ENCODE results near the gene HOPX. TPM values are rescaled to one million over a fixed set of nuclear protein-coding genes. Genes with fewer than 3 reads are reported as not detected.

Gene HOPX
- total RNA-seq, 6 donors from 2014 or later: 235 to 1,594 (median 506) TPM

DNA sequence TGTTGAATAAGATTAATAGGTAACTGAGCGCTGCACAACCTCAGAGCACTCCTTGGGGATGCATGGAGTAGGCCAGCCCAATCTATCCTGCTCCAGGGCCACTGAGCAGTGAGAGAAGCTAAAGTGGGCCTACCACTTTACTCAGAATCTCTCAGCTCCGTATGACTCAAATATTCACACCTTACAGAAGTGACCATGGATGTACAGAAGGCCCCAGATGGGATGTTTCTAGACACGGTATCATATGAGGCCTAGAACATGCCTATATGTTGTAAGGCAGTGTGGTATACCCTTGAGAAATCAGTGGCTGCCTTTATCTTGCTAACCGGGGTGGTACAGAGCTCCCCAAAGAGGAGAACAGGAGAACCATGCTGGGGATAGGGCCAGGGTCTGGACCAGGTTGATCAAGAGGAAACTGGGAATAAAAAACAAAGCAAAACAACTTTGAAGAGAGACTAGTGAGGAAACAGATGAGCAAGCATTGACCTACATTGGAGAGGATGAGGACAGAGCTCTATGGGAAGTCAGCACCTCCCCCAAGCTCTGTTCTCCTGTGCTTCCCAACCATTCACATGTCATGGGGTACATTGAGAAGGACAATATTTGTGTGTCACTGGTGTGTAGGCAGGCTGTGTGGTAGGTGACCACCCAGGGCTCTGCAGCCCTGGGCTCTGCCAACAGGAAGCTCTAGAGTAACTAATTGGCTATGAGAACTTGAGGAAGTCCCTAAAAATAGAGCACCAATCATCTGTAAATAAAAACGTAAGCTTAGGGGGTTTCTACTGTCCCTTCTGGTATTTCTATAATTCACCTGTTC is 31.4 kb downstream of the HOPX start:
- H3K9me3 ChIP-seq: peaks cover 0 to 13% (median 0%) of the 10 kb centered on the region in 4 donors
- H3K36me3 ChIP-seq: peaks cover 0 to 20% (median 8%) of the 10 kb centered on the region in 4 donors
- H3K27me3 ChIP-seq: no peaks in the 10 kb centered on the region
- WGBS, 2 donors: 76 to 81% methylated on average over 4 to 5 of the region's 5 CpGs
- peaks cover 8 to 10% (median 10%) of the 10 kb centered on the region in 4 donors for H3K4me1 ChIP-seq
- peak overlapping the region in 1 of 4 donors; percentile 34 for H3K27ac ChIP-seq
- DNase-seq (no peak), ATAC-seq (ENCODE audit: low FRiP score in 2 of 2) (no peak)
- no peak overlapping the region for H3K4me3 ChIP-seq
- TF ChIP-seq CTCF (IDR thresholded peaks at IDR 0.05) (no peak), EP300 (IDR thresholded peaks at IDR 0.05) (no peak), POLR2A (IDR thresholded peaks at IDR 0.05) (no peak), POLR2AphosphoS5 (IDR thresholded peaks at IDR 0.05) (no peak)

DNA sequence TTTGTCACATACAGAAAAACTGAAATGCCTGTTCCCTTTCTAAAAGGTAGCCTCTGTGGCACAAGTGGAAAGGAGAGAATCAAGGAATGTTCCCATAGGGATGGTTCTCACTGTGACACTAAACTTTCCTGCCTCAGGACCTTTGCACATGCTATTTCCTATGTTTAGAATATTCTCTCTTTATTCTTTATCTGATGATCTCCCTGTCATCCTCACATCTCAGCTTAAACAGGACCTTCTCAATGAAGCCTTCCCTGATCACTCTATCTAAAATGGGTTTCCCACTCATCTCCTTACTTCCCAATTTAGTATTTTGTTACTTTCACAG is 32.3 kb downstream of the HOPX start:
- Histone ChIP-seq H3K27ac (no peak overlapping the region), H3K36me3 (peaks cover 0 to 20% (median 8%) of the 10 kb centered on the region in 4 donors), H3K27me3 (no peaks in the 10 kb centered on the region), H3K9me3 (peaks cover 0 to 13% (median 0%) of the 10 kb centered on the region in 4 donors), H3K4me3 (no peak overlapping the region), H3K4me1 (peaks cover 0 to 5% (median 4%) of the 10 kb centered on the region in 4 donors)
- TF ChIP-seq EP300 (IDR thresholded peaks at IDR 0.05) (no peak), CTCF (IDR thresholded peaks at IDR 0.05) (no peak), POLR2A (IDR thresholded peaks at IDR 0.05) (no peak), POLR2AphosphoS5 (IDR thresholded peaks at IDR 0.05) (no peak)
- DNase-seq (no peak), ATAC-seq (ENCODE audit: low FRiP score in 2 of 2) (no peak)

DNA sequence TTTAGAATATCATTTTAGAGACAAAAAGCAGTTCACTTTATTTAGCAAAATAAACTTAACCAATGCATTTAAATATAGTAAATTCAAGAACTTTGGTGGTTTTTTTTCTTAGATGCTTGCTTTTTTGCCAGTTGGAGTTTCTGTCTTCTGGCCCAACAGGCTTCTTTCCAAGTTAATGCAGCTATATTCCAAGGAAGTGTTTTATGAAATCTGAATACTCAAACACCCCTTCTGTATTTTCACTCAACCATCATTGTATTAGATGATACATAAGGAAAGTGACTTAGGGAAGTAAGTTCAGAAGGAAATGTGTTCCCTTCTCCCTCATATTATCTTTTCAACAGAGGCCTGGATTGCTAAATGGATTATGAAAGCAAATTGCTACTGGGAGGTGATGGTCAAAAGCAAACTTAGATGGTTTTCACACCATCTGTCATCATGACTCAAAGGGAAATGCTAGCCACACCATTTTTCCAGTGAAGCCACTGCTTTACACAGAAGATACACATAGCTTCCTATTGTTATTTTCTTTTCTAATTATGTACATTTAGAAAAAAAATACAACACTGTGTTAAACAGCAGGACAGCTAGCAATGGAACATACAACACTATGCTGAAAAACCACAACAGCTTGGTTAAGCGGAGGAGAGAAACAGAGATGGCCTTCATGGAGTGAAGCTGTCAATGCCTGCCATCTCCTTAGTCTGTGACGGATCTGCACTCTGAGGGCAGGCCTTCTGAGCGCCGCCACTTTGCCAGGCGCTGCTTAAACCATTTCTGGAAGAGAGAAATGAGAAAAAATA is 32.9 kb downstream of the HOPX start:
- H3K9me3 ChIP-seq: peaks cover 0 to 13% (median 0%) of the 10 kb centered on the region in 4 donors
- 90 to 91% methylated on average over 5 of the region's 5 CpGs for WGBS, 2 donors
- H3K36me3 ChIP-seq: peaks cover 0 to 20% (median 8%) of the 10 kb centered on the region in 4 donors
- ATAC-seq (ENCODE audit: low FRiP score in 2 of 2): no peak
- TF ChIP-seq EP300 (IDR thresholded peaks at IDR 0.05) (no peak), POLR2AphosphoS5 (IDR thresholded peaks at IDR 0.05) (no peak), POLR2A (IDR thresholded peaks at IDR 0.05) (no peak), CTCF (IDR thresholded peaks at IDR 0.05) (no peak)
- peak in 1 of 2 donors; percentile 25 for DNase-seq
- H3K27me3 ChIP-seq: no peaks in the 10 kb centered on the region
- no peaks in the 10 kb centered on the region for H3K4me1 ChIP-seq
- H3K27ac ChIP-seq: no peak overlapping the region
- H3K4me3 ChIP-seq: no peak overlapping the region

- Histone ChIP-seq H3K4me1 (no peaks in the 10 kb centered on the region), H3K36me3 (peaks cover 0 to 20% (median 8%) of the 10 kb centered on the region in 4 donors), H3K27me3 (no peaks in the 10 kb centered on the region), H3K4me3 (no peak overlapping the region), H3K9me3 (peaks cover 0 to 13% (median 0%) of the 10 kb centered on the region in 4 donors), H3K27ac (no peak overlapping the region)
- ATAC-seq (ENCODE audit: low FRiP score in 2 of 2) (no peak), DNase-seq (no peak)
- WGBS, 2 donors: 87 to 100% methylated on average over 1 of the region's 1 CpG
- TF ChIP-seq EP300 (IDR thresholded peaks at IDR 0.05): no peak
- TF ChIP-seq POLR2AphosphoS5 (IDR thresholded peaks at IDR 0.05): no peak
- no peak for TF ChIP-seq POLR2A (IDR thresholded peaks at IDR 0.05)
- TF ChIP-seq CTCF (IDR thresholded peaks at IDR 0.05): no peak
Measured at GRCh38 chr4:56646341-56646740, 34.8 kb downstream of the HOPX start.
